ENCODE data around the gene YOD1.

DNA sequence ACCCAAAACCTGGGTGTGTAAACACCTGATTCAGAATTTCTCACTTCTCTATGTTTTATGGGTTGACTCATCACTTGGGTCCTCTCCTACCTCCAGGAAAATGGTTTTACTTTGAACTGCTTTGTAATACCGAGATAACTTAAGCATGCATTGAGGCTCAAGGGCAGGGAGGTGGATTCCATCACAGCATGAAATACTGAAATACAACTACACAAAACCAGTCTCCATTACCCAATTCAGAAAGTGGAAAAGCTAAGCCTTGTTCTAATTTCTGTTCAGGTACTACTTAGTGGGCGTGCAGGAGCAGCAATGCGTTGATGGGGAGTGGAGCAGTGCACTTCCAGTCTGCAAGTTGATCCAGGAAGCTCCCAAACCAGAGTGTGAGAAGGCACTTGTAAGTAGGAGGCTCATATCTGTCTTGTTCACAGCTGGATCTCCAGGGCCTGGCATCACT lies 46.9 kb upstream of the YOD1 start:
- TF ChIP-seq, protein P1, sequence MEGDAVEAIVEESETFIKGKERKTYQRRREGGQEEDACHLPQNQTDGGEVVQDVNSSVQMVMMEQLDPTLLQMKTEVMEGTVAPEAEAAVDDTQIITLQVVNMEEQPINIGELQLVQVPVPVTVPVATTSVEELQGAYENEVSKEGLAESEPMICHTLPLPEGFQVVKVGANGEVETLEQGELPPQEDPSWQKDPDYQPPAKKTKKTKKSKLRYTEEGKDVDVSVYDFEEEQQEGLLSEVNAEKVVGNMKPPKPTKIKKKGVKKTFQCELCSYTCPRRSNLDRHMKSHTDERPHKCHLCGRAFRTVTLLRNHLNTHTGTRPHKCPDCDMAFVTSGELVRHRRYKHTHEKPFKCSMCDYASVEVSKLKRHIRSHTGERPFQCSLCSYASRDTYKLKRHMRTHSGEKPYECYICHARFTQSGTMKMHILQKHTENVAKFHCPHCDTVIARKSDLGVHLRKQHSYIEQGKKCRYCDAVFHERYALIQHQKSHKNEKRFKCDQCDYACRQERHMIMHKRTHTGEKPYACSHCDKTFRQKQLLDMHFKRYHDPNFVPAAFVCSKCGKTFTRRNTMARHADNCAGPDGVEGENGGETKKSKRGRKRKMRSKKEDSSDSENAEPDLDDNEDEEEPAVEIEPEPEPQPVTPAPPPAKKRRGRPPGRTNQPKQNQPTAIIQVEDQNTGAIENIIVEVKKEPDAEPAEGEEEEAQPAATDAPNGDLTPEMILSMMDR (IDR thresholded peaks at IDR 0.05) = no peak
- TF ChIP-seq POLR2A (IDR thresholded peaks at IDR 0.05) = no peak

Data from thyroid gland (tissue), 4 donors.